B cell (primary cell): ENCODE results near the gene GPR183. TPM values are rescaled to one million over a fixed set of nuclear protein-coding genes. Genes with fewer than 3 reads are reported as not detected.

Experiments
- ATAC-seq: fragments of 200-7000 bp; cut with Tn5 transposase; one replicate; pipeline ENCODE4 v1.10.0; 2021; ENCODE audit warnings: low read depth, mild to moderate bottlenecking, moderate number of reproducible peaks, moderate library complexity
- CTCF ChIA-PET: fragments of 350-600 bp; sonication (Branson Sonifier 250); formaldehyde crosslinking; loops from one replicate; lab custom pipeline; 2021; ENCODE audit warnings: antibody characterized with exemption, inconsistent platforms; lab: Charles Lee
- POLR2A ChIA-PET: fragments of 350-600 bp; sonication (Branson Sonifier 250); formaldehyde crosslinking; loops from one replicate; lab custom pipeline; 2021; ENCODE audit warnings: antibody characterized with exemption; lab: Charles Lee
- DNase-seq: peaks from one replicate; pipeline ENCODE4 v3.0.0; 2013
- H2AFZ ChIP-seq: 2 replicates; pipeline ENCODE4 v1.6.1; 2012; ENCODE audit warnings: mild to moderate bottlenecking, low read depth, low read length; ENCODE audit not compliant: insufficient read depth, poor library complexity, severe bottlenecking
- H3K27ac ChIP-seq, 2 donors: 1 replicate in 1 of 2; 2 replicates in 1 of 2; pipeline ENCODE4 v1.5.1; 2012 to 2013; ENCODE audit warnings: low read length in 2 of 2, mild to moderate bottlenecking in 2 of 2, moderate library complexity in 1 of 2
- H3K27me3 ChIP-seq, 4 experiments: fragments of 200-600 bp in 1 of 4; sonication (generic) in 1 of 4; replicated peaks in 1 of 4; 1 replicate in 2 of 4; 2 replicates in 2 of 4; pipeline versions ENCODE4 v1.6.1 to v1.7.0; 2013 to 2016; ENCODE audit warnings: low read length in 3 of 4, mild to moderate bottlenecking in 2 of 4, mixed read lengths in 1 of 4, moderate library complexity in 1 of 4; ENCODE audit not compliant: insufficient read depth in 4 of 4, control insufficient read depth in 3 of 4; ENCODE audit errors: control extremely low read depth in 1 of 4
- H3K36me3 ChIP-seq, 2 experiments: replicated peaks in 1 of 2; 1 replicate in 1 of 2; 2 replicates in 1 of 2; pipeline versions ENCODE4 v1.6.1 to v1.7.1; 2013; ENCODE audit warnings: low read length in 1 of 2; ENCODE audit not compliant: insufficient read depth in 2 of 2, control insufficient read depth in 1 of 2; ENCODE audit errors: control extremely low read depth in 1 of 2, extremely low read depth in 1 of 2
- H3K4me1 ChIP-seq, 2 donors: fragments of 200-600 bp in 1 of 2; sonication (generic) in 1 of 2; 1 replicate in 1 of 2; 2 replicates in 1 of 2; pipeline versions ENCODE4 v1.5.1 to v1.6.1; 2013 to 2017; ENCODE audit warnings: low read length in 2 of 2; ENCODE audit not compliant: control insufficient read depth in 2 of 2, insufficient read depth in 2 of 2
- H3K4me2 ChIP-seq: replicated peaks from 2 replicates; pipeline ENCODE3; 2012; ENCODE audit warnings: mild to moderate bottlenecking, low read depth, low read length; ENCODE audit not compliant: poor library complexity, severe bottlenecking
- H3K4me3 ChIP-seq, 5 experiments: fragments of 200-600 bp in 1 of 5; sonication (generic) in 1 of 5; 1 replicate in 3 of 5; 2 replicates in 2 of 5; pipeline versions ENCODE4 v1.5.1 to v1.7.0; 2011 to 2016; ENCODE audit warnings: low read length in 4 of 5, mild to moderate bottlenecking in 4 of 5, low read depth in 2 of 5, control low read depth in 1 of 5, moderate library complexity in 1 of 5; ENCODE audit not compliant: insufficient read depth in 1 of 5; ENCODE audit errors: control extremely low read depth in 1 of 5, extremely low read depth in 1 of 5
- H3K79me2 ChIP-seq: fragments of 200-600 bp; sonication (generic); one replicate; pipeline ENCODE4 v1.6.0; 2016; ENCODE audit warnings: low read length; ENCODE audit not compliant: control insufficient read depth, insufficient read depth
- H3K9ac ChIP-seq: fragments of 200-600 bp; sonication (generic); 2 replicates; pipeline ENCODE4 v1.6.1; 2017; ENCODE audit warnings: mild to moderate bottlenecking, low read length, moderate library complexity
- H3K9me3 ChIP-seq, 3 donors: one replicate each; pipeline versions ENCODE4 v1.6.1 to v1.7.1; 2013; ENCODE audit warnings: low read length in 2 of 3; ENCODE audit not compliant: control insufficient read depth in 2 of 3, insufficient read depth in 1 of 3; ENCODE audit errors: control extremely low read depth in 1 of 3
- H4K20me1 ChIP-seq: 2 replicates; pipeline ENCODE4 v1.6.0; 2012; ENCODE audit warnings: mild to moderate bottlenecking, low read length; ENCODE audit not compliant: insufficient read depth, control insufficient read depth, poor library complexity, severe bottlenecking
- H3K27ac Mint-ChIP-seq: one replicate; pipeline ENCODE4 v1.8.0; 2021; ENCODE audit warnings: mixed read lengths
- H3K27me3 Mint-ChIP-seq: one replicate; pipeline ENCODE4 v1.8.0; 2021; ENCODE audit warnings: mixed read lengths
- H3K4me1 Mint-ChIP-seq: one replicate; pipeline ENCODE4 v1.8.0; 2021; ENCODE audit warnings: mixed read lengths
- H3K4me3 Mint-ChIP-seq: one replicate; pipeline ENCODE4 v1.8.0; 2021; ENCODE audit warnings: mixed read lengths
- H3K9me3 Mint-ChIP-seq: one replicate; pipeline ENCODE4 v1.8.0; 2022; ENCODE audit warnings: mixed read lengths; ENCODE audit not compliant: insufficient read depth
- CTCF ChIP-seq: fragments of 200-600 bp; IDR thresholded peaks from one replicate; pipeline ENCODE4 v1.8.0; 2022; ENCODE audit warnings: antibody characterized with exemption, mild to moderate bottlenecking
- EZH2 ChIP-seq: IDR thresholded peaks from 2 replicates; pipeline ENCODE4 v1.6.1; 2012; ENCODE audit warnings: borderline replicate concordance, low read depth, mild to moderate bottlenecking, moderate library complexity, low read length; ENCODE audit not compliant: insufficient read depth, poor library complexity, severe bottlenecking
- WGBS: methylation state at CpG from one replicate; pipeline ENCODE4 v1.1.5; 2013; ENCODE audit warnings: missing lambda C conversion rate; ENCODE audit not compliant: insufficient coverage; 5-methylcytosine and 5-hydroxymethylcytosine counted together
- intact Hi-C: fragments of 100-400 bp; cut with micrococcal nuclease; formaldehyde crosslinking; loops from one replicate; pipeline ENCODE4 v1.10.0; 2022
- polyA plus RNA-seq: library from polyadenylated mRNA; depleted of rRNA; stranded (reverse); fragments of >200 nt; gene quantifications from 2 replicates; pipeline ENCODE4 v1.2.3, GENCODE V29; 2012
- total RNA-seq, 2 donors: library from RNA; stranded (reverse); fragments of 120-200 nt in 1 of 2; gene quantifications; 1 replicate in 1 of 2; 2 replicates in 1 of 2; pipeline versions ENCODE4 v1.2.3 to v1.2.4, GENCODE V29; 2013 to 2022

Gene GPR183
- total and polyA plus RNA-seq, 2 donors (not counting 1 experiment from before 2014, with no cell fraction given), result 150 to 256 TPM

GRCh38 chr13:99330942-99331341 is 23.7 kb upstream of the GPR183 start:
- no peak overlapping the region for H3K27ac Mint-ChIP-seq
- no peaks in the 10 kb centered on the region for H3K27me3 Mint-ChIP-seq
- ATAC-seq (no peak), DNase-seq (no peak)
- Histone ChIP-seq H3K27ac (no peak overlapping the region), H3K79me2 (peaks cover 29% of the 10 kb centered on the region), H3K4me3 (no peak overlapping the region), H4K20me1 (no peaks in the 10 kb centered on the region), H3K4me2 (no peak overlapping the region), H3K9ac (no peak overlapping the region), H3K27me3 (no peaks in the 10 kb centered on the region), H2AFZ (no peak overlapping the region), H3K9me3 (peaks cover 0 to 2% (median 0%) of the 10 kb centered on the region in 3 donors), H3K4me1 (peaks cover 21 to 30% of the 10 kb centered on the region in 2 donors), H3K36me3 (peaks cover 18% of the 10 kb centered on the region in 2 experiments)
- H3K4me3 Mint-ChIP-seq, result no peak overlapping the region
- CTCF ChIA-PET, result interaction anchor here (0.7 to 3.7 kb wide), 6 partner anchors 9 to 105 kb away, joined by 3 to 11 read pairs (median 4); no protein-coding TSS in a partner anchor
- 100% methylated on average over 1 of the region's 6 CpGs for WGBS
- intact Hi-C loops, result no loop called here
- TF ChIP-seq EZH2 (no peak), CTCF (no peak)
- no peaks in the 10 kb centered on the region for H3K9me3 Mint-ChIP-seq
- POLR2A ChIA-PET, result interaction anchor here (0.6 kb wide), 1 partner anchor 16 kb away, joined by 4 read pairs; no protein-coding TSS in a partner anchor
- peaks cover 44% of the 10 kb centered on the region for H3K4me1 Mint-ChIP-seq

GRCh38 chr13:99329477-99329876 is 22.3 kb upstream of the GPR183 start:
- no peak overlapping the region for H3K4me3 Mint-ChIP-seq
- no peak for ATAC-seq
- H3K27ac Mint-ChIP-seq, result no peak overlapping the region
- ChIA-PET CTCF (interaction anchor here (0.6 to 3.7 kb wide), 6 partner anchors 23 to 107 kb away, joined by 3 to 11 read pairs (median 4); no protein-coding TSS in a partner anchor), POLR2A (no interaction called here)
- no peaks in the 10 kb centered on the region for H3K9me3 Mint-ChIP-seq
- H3K27ac ChIP-seq, result no peak overlapping the region
- peaks cover 22% of the 10 kb centered on the region in 2 donors for H3K4me1 ChIP-seq
- no peak overlapping the region for H2AFZ ChIP-seq
- intact Hi-C loops, result no loop called here
- H3K27me3 ChIP-seq, result no peaks in the 10 kb centered on the region
- H3K9me3 ChIP-seq, result peaks cover 0 to 2% (median 0%) of the 10 kb centered on the region in 3 donors
- WGBS, result 100% methylated on average over 1 of the region's 1 CpG
- TF ChIP-seq CTCF (no peak), EZH2 (no peak)
- H3K9ac ChIP-seq, result no peak overlapping the region
- H3K4me3 ChIP-seq, result no peak overlapping the region
- H3K79me2 ChIP-seq, result peaks cover 32% of the 10 kb centered on the region
- peaks cover 41% of the 10 kb centered on the region for H3K4me1 Mint-ChIP-seq
- H3K4me2 ChIP-seq, result no peak overlapping the region
- H3K36me3 ChIP-seq, result peaks cover 18 to 20% of the 10 kb centered on the region in 2 experiments
- H4K20me1 ChIP-seq, result no peaks in the 10 kb centered on the region
- DNase-seq, result no peak
- no peaks in the 10 kb centered on the region for H3K27me3 Mint-ChIP-seq
